Neural progenitor cell (in vitro differentiated cells): ENCODE results near the gene IFNA14. TPM values are rescaled to one million over a fixed set of nuclear protein-coding genes. Genes with fewer than 3 reads are reported as not detected.
"Not testable (repeated sequence)": the region's sequence is repeated elsewhere in the genome, so short reads cannot be mapped to it uniquely, and the experiment has no call there.

Source experiments
- DNase-seq: peaks from one replicate; pipeline ENCODE4 v3.0.0-alpha.2; 2016; ENCODE audit warnings: low spot score
- H2AFZ ChIP-seq: fragments of 200-600 bp; sonication (generic); replicated peaks from 2 replicates; pipeline ENCODE4 v1.6.1; 2016; ENCODE audit warnings: antibody characterized with exemption
- H3F3A ChIP-seq: fragments of 200-600 bp; sonication (generic); 2 replicates; pipeline ENCODE4 v1.6.1; 2016; ENCODE audit warnings: antibody characterized with exemption, low read depth
- H3K27ac ChIP-seq: fragments of 200-600 bp; sonication (generic); 2 replicates; pipeline ENCODE4 v1.5.1; 2016; ENCODE audit warnings: mild to moderate bottlenecking
- H3K27me3 ChIP-seq: fragments of 200-600 bp; sonication (generic); 2 replicates; pipeline ENCODE4 v1.6.1; 2016; ENCODE audit warnings: mild to moderate bottlenecking, moderate library complexity
- H3K36me3 ChIP-seq: fragments of 200-600 bp; sonication (generic); 2 replicates; pipeline ENCODE4 v1.5.1; 2016
- H3K4me1 ChIP-seq: fragments of 200-600 bp; sonication (generic); 2 replicates; pipeline ENCODE4 v1.6.1; 2016; ENCODE audit warnings: mixed run types
- H3K4me2 ChIP-seq: fragments of 200-600 bp; sonication (generic); 2 replicates; pipeline ENCODE4 v1.6.1; 2016
- H3K4me3 ChIP-seq: fragments of 200-600 bp; sonication (generic); 2 replicates; pipeline ENCODE4 v1.5.1; 2016
- H3K79me2 ChIP-seq: fragments of 200-600 bp; sonication (generic); 2 replicates; pipeline ENCODE4 v1.6.1; 2016; ENCODE audit warnings: low read depth
- H3K9ac ChIP-seq: fragments of 200-600 bp; sonication (generic); 2 replicates; pipeline ENCODE4 v1.6.1; 2016
- H3K9me3 ChIP-seq: fragments of 200-600 bp; sonication (generic); 2 replicates; pipeline ENCODE4 v1.5.1; 2016; ENCODE audit warnings: low read depth
- H4K20me1 ChIP-seq: fragments of 200-600 bp; sonication (generic); 2 replicates; pipeline ENCODE4 v1.6.1; 2016; ENCODE audit warnings: low read depth
- H3K27ac Mint-ChIP-seq: 3 replicates; pipeline ENCODE4 v1.8.0; 2021; ENCODE audit warnings: mixed read lengths
- H3K27me3 Mint-ChIP-seq: 2 replicates; pipeline ENCODE4 v1.8.0; 2022; ENCODE audit warnings: low read depth, mild to moderate bottlenecking, inconsistent platforms, moderate library complexity, mixed read lengths; ENCODE audit not compliant: insufficient read depth
- H3K36me3 Mint-ChIP-seq: 3 replicates; pipeline ENCODE4 v1.8.0; 2021; ENCODE audit warnings: mixed read lengths
- H3K4me1 Mint-ChIP-seq: 3 replicates; pipeline ENCODE4 v1.8.0; 2021; ENCODE audit warnings: mixed read lengths
- H3K4me3 Mint-ChIP-seq: 3 replicates; pipeline ENCODE4 v1.8.0; 2021; ENCODE audit warnings: mild to moderate bottlenecking, moderate library complexity, mixed read lengths
- H3K9me3 Mint-ChIP-seq: 3 replicates; pipeline ENCODE4 v1.8.0; 2020; ENCODE audit warnings: mixed read lengths
- CTCF ChIP-seq: fragments of 200-600 bp; sonication (generic); IDR thresholded peaks from 2 replicates; pipeline ENCODE4 v1.5.1; 2017; ENCODE audit warnings: antibody characterized with exemption, mild to moderate bottlenecking
- EZH2 ChIP-seq: fragments of 200-600 bp; sonication (generic); IDR thresholded peaks from 2 replicates; pipeline ENCODE4 v1.6.1; 2017; ENCODE audit warnings: antibody characterized with exemption, mild to moderate bottlenecking, moderate library complexity
- EZH2phosphoT487 ChIP-seq: fragments of 200-600 bp; sonication (generic); IDR thresholded peaks from 2 replicates; pipeline ENCODE4 v1.6.1; 2017; ENCODE audit warnings: antibody characterized with exemption
- total RNA-seq: library from RNA; depleted of rRNA; stranded (reverse); fragments of >200 nt; gene quantifications from 2 replicates; pipeline ENCODE4 v1.2.3, GENCODE V29; 2015; ENCODE audit warnings: low replicate concordance

Gene IFNA14
- total RNA-seq, 1 donor from 2014 or later = not detected

DNA sequence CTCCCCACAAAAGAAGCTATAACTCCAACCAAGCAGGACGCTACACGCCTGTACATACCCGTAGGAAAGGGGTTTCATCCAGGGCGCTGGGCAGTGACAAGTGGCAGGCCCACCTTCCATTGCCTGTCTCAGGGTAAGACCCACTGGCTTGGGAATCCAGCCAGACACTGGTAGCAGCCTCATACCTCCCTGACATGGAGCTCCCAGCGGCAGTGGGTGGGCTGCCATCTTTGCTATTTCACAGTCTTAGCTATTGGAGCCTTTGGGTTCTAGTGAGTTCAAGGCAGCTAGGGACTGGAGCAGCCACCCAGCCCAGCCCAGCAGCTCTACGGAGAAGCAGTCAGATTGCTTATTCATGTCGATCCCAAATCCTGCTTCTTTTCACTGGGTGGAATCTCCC, 29.5 kb downstream of the IFNA14 start:
- H3K36me3 Mint-ChIP-seq = no peaks in the 10 kb centered on the region
- H3K27ac Mint-ChIP-seq = no peak overlapping the region
- Histone ChIP-seq H3K4me1 (no peaks in the 10 kb centered on the region), H3K4me3 (no peak overlapping the region), H4K20me1 (no peaks in the 10 kb centered on the region), H3K27ac (no peak overlapping the region), H3K79me2 (no peaks in the 10 kb centered on the region), H3K9ac (no peak overlapping the region), H3K4me2 (no peak overlapping the region), H3K36me3 (no peaks in the 10 kb centered on the region), H3K9me3 (no peaks in the 10 kb centered on the region), H3F3A (no peaks in the 10 kb centered on the region), H3K27me3 (no peaks in the 10 kb centered on the region), H2AFZ (no peak overlapping the region)
- no peaks in the 10 kb centered on the region for H3K27me3 Mint-ChIP-seq
- TF ChIP-seq EZH2phosphoT487 = no peak
- no peak for TF ChIP-seq EZH2
- TF ChIP-seq CTCF = no peak
- no peaks in the 10 kb centered on the region for H3K9me3 Mint-ChIP-seq
- H3K4me3 Mint-ChIP-seq = no peak overlapping the region
- DNase-seq = no peak
- H3K4me1 Mint-ChIP-seq = peaks cover 4% of the 10 kb centered on the region

DNA sequence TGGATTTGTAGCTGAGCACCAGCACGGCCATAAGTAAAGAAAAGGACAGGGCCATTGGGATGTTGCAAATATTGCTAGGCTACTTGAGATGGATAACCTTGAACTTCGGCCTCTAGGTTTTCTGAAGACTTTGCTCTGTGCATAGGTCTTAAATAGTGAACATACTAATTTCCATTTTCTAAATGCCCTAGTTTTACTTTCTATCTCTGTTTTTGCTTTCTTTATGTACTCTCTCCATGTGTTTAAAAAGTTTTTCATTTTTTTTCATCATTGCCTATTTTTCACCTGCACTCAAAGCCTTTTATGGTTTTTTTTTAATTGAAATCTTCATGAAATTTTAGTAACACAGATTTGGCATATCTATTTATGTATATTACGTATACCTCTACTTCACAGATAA, 32.8 kb downstream of the IFNA14 start, which contains the start of gene IFNA10:
Gene IFNA10, minus strand, starts transcription at position 101 of the 400 bp plus-strand sequence. Its CDS starts 46 bp downstream, at position 55.
- H3K4me3 Mint-ChIP-seq, H3K4me1 Mint-ChIP-seq, H3K36me3 ChIP-seq, H3K9me3 Mint-ChIP-seq, H3K4me1 ChIP-seq, DNase-seq, H3K27ac Mint-ChIP-seq, H3K9ac ChIP-seq, H3K27me3 ChIP-seq, H3K79me2 ChIP-seq, H3K27ac ChIP-seq, H3K4me2 ChIP-seq, H3K36me3 Mint-ChIP-seq, H3K4me3 ChIP-seq, H3F3A ChIP-seq, H4K20me1 ChIP-seq, H3K27me3 Mint-ChIP-seq, H3K9me3 ChIP-seq, H2AFZ ChIP-seq: not testable (repeated sequence)

- Mint-ChIP-seq H3K27ac (no peak overlapping the region), H3K4me1 (no peaks in the 10 kb centered on the region), H3K36me3 (no peaks in the 10 kb centered on the region), H3K27me3 (no peaks in the 10 kb centered on the region), H3K4me3 (no peak overlapping the region), H3K9me3 (no peaks in the 10 kb centered on the region)
- no peaks in the 10 kb centered on the region for H3K27me3 ChIP-seq
- H3K9ac ChIP-seq = no peak overlapping the region
- no peak for DNase-seq
- no peaks in the 10 kb centered on the region for H3K4me1 ChIP-seq
- no peak overlapping the region for H3K27ac ChIP-seq
- no peaks in the 10 kb centered on the region for H4K20me1 ChIP-seq
- H3F3A ChIP-seq = no peaks in the 10 kb centered on the region
- no peak overlapping the region for H2AFZ ChIP-seq
- TF ChIP-seq CTCF = no peak
- TF ChIP-seq EZH2phosphoT487 = no peak
- TF ChIP-seq EZH2 = no peak
- no peaks in the 10 kb centered on the region for H3K79me2 ChIP-seq
- H3K9me3 ChIP-seq = no peaks in the 10 kb centered on the region
- no peak overlapping the region for H3K4me2 ChIP-seq
- H3K4me3 ChIP-seq = no peak overlapping the region
- no peaks in the 10 kb centered on the region for H3K36me3 ChIP-seq
Observed at GRCh38 chr9:21205204-21205603, 34.6 kb downstream of the IFNA14 start.

- not testable (repeated sequence) for H3K27ac Mint-ChIP-seq, H3K9me3 ChIP-seq, H3K4me1 Mint-ChIP-seq, H4K20me1 ChIP-seq, H3K79me2 ChIP-seq, H3K27ac ChIP-seq, H3K36me3 ChIP-seq, H3K27me3 Mint-ChIP-seq, H3K4me1 ChIP-seq, H3K9ac ChIP-seq, H3K27me3 ChIP-seq, H3F3A ChIP-seq, H3K4me2 ChIP-seq, H3K4me3 Mint-ChIP-seq, H3K9me3 Mint-ChIP-seq, H3K4me3 ChIP-seq, H3K36me3 Mint-ChIP-seq, H2AFZ ChIP-seq, DNase-seq
Observed at GRCh38 chr9:21202105-21202504, 37.7 kb downstream of the IFNA14 start, which contains the start of gene IFNA7. TSS of gene IFNA7 (minus strand) at chr9:21202205. CDS start at chr9:21202165, 40 bp downstream.
